ENCODE results near the gene MAGEA10. TPM values are rescaled to one million over a fixed set of nuclear protein-coding genes. Genes with fewer than 3 reads are reported as not detected.

The MAGEA10 gene
- total RNA-seq, 1 experiment from 2014 or later, result not detected

- H2AFZ ChIP-seq (ENCODE audit: low read length), result no peak overlapping the region
- H3K27ac Mint-ChIP-seq, result no peak overlapping the region
- no peak overlapping the region for H4K5ac ChIP-seq (ENCODE audit: insufficient read length, low read depth, low read length)
- H3K36me3 Mint-ChIP-seq (ENCODE audit: insufficient read depth in 1 of 3, low read depth in 3 of 3), result peaks cover 0 to 4% (median 0%) of the 10 kb centered on the region in 3 experiments; a peak in 2 of 7 replicates
- H3K9me3 Mint-ChIP-seq, result peaks cover 62 to 65% of the 10 kb centered on the region in 2 experiments
- no peak overlapping the region for H4K8ac ChIP-seq (replicated peaks; ENCODE audit: insufficient read length, low read depth, low read length)
- no peak overlapping the region for H3K14ac ChIP-seq (ENCODE audit: insufficient read depth, low read length)
- H3K23ac ChIP-seq (ENCODE audit: insufficient read length, low read depth, low read length), result no peak overlapping the region
- H4K20me1 ChIP-seq (ENCODE audit: control insufficient read depth, insufficient read depth, insufficient read length), result no peaks in the 10 kb centered on the region
- no peak overlapping the region; the same call in 1 of the 2 replicates for H2BK15ac ChIP-seq (ENCODE audit: low read depth, low read length)
- TF ChIP-seq CTCF (conservative IDR thresholded peaks at IDR 0.05), result no peak
- no peaks in the 10 kb centered on the region for H3K4me1 ChIP-seq (ENCODE audit: insufficient read depth, low read length)
- H3K79me1 ChIP-seq (ENCODE audit: insufficient read depth, low read depth, low read length, poor library complexity, severe bottlenecking), result no peaks in the 10 kb centered on the region
- no peak overlapping the region for H2BK5ac ChIP-seq (ENCODE audit: insufficient read length, low read length)
- H3K27ac ChIP-seq (ENCODE audit: insufficient read length, low read depth, low read length), result no peak overlapping the region
- H2AK5ac ChIP-seq (ENCODE audit: insufficient read length, low read length), result no peak overlapping the region
- no peak overlapping the region for H3K4ac ChIP-seq (ENCODE audit: low read depth, low read length)
- H3K9me3 ChIP-seq (ENCODE audit: control insufficient read depth, low read depth, low read length), result peaks cover 21% of the 10 kb centered on the region
- H3K4me2 ChIP-seq (ENCODE audit: insufficient read depth, insufficient read length, low read length), result no peak overlapping the region
- H3K23me2 ChIP-seq (ENCODE audit: insufficient read length, low read depth, low read length, poor library complexity, severe bottlenecking), result no peaks in the 10 kb centered on the region
- no peak overlapping the region for H2BK20ac ChIP-seq (ENCODE audit: low read depth, low read length, poor library complexity, severe bottlenecking)
- no peak overlapping the region for H3T11ph ChIP-seq (ENCODE audit: low read length)
- no peak overlapping the region for H2BK120ac ChIP-seq (ENCODE audit: low read depth, low read length, poor library complexity, severe bottlenecking)
- H3K4me1 Mint-ChIP-seq, result no peaks in the 10 kb centered on the region
- H3K9ac ChIP-seq (ENCODE audit: extremely low read depth, insufficient read length, low read length), result no peak overlapping the region
- no peak for DNase-seq
- no peak overlapping the region for H3K56ac ChIP-seq (ENCODE audit: insufficient read length, low read depth, low read length)
- no peak overlapping the region for H2BK12ac ChIP-seq (ENCODE audit: insufficient read length, low read depth, low read length)
- no peak overlapping the region for H4K91ac ChIP-seq (ENCODE audit: insufficient read length, low read depth, low read length)
- no CpG with 5 or more reads among the region's 6 CpGs for WGBS (ENCODE audit: extremely low coverage, insufficient read length, low lambda C conversion rate)
- H3K27me3 Mint-ChIP-seq (ENCODE audit: low read depth), result no peaks in the 10 kb centered on the region
- no peak overlapping the region for H3K18ac ChIP-seq (ENCODE audit: insufficient read length, low read depth, low read length)
- no peaks in the 10 kb centered on the region for H3K79me2 ChIP-seq (ENCODE audit: insufficient read depth, low read length)
- H3K27me3 ChIP-seq (ENCODE audit: insufficient read depth, low read length), result no peaks in the 10 kb centered on the region
- H3K4me3 Mint-ChIP-seq, result no peak overlapping the region
Observed at GRCh38 chrX:152086141-152086540, 52.2 kb downstream of the MAGEA10 start.

Other genes starting within 250 kb of the MAGEA10 start
- gene MAGEA4, start 225.7 kb downstream of the MAGEA10 start, total RNA-seq (2021), result 0.53 and 0.68 TPM in 2 replicates
- 1.4 and 1.8 TPM in 2 replicates for gene GABRE, start 163.9 kb downstream of the MAGEA10 start, total RNA-seq (2021)